GM21576 (cell line): ENCODE measurements around the gene ULBP1.
A peak's percentile ranks its signal among the peaks of the same experiment; 100 is the strongest.
"Not testable (repeated sequence)": the region's sequence is repeated elsewhere in the genome, so short reads cannot be mapped to it uniquely, and the experiment has no call there.

ENCODE experiments used
- ATAC-seq: cut with Tn5 transposase; IDR thresholded peaks from one replicate; pipeline ENCODE4 v1.9.1; 2021; ENCODE audit warnings: mild to moderate bottlenecking, moderate library complexity; ENCODE audit not compliant: unreplicated experiment

ULBP1 gene, protein sequence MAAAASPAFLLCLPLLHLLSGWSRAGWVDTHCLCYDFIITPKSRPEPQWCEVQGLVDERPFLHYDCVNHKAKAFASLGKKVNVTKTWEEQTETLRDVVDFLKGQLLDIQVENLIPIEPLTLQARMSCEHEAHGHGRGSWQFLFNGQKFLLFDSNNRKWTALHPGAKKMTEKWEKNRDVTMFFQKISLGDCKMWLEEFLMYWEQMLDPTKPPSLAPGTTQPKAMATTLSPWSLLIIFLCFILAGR

DNA sequence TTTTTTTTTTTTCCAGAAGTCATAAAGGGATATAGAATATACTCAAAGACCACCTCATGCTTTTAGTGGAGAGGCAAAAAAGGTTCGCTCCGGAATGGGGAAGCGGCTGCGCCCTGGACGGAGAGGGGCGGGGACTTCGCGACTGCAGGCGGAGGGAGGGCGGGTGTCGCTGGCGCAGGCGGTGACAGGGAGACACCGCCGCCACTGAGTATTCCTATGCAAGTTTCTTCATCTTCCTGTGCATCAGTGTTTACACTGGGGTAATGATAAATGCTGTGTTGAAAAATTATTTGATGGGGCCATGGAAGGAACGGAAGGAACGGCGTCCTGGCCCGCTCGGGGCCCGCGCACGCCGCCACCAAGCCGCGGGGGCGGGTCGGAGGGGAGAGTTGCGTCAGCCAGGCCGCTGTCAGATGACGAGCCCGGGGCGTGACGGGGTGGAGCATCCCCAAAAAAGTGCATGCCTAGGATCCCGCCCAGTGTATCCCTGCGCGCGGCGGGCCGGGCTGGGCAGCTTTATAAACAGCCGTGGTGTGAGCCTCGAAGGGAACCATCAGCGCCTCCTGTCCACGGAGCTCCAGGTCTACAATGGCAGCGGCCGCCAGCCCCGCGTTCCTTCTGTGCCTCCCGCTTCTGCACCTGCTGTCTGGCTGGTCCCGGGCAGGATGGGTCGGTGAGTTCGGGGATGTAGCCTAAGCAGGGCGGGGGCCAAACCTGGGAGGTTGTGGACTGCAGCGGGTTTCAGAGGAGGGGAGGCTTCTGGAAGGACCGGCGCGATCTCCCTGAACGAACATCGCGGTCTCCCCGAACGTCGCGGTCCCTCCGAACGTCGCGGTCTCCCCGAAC is at the start of gene ULBP1:
ULBP1 (plus strand) TSS at position 482 of the 846 bp plus-strand sequence; CDS start at position 589, 107 bp downstream.
- ATAC-seq = peak; percentile 65

DNA sequence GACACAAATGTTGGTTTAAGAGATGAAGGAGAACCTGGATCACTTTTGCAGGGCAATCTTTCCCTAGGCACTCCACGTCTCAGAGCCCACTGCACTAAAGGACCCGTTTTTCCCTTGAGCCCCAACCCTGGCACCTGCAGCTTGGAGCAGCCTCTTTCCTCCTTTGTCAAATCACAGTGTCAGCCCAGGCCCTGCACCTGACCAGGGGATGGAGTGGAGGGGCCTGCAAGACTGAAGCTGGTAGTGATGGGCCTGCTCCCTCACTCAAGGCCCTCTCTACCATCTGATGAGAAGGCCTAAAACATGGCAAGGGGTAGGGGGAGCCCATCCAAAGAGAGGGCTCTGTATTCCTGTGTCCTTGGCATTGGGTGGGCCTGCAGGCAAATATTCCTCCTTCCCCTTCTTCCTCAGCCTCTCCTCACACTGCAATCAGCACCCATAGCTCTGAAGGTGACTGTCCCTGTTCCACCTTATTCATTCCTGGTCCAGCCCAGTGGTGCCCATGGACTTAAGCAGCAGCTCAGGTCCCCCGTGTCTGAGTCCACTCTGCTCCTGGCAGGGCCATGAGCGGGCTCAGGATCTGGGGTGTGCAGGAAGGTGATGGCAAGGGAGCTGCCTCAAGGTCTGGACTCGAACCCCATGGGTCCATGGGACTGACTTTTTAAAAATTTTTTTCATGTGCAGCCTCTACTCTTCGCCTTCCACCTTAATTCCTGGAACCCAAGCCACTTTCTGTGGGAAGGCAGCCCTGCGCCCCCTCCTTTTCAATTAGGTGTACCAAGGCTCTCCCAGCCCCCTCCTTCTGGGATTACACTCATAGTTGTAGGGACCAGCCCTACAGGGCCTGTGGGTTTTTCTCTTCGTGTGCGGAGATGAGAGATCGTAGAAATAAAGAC is 47.5 kb upstream of the ULBP1 start:
- no peak for ATAC-seq

DNA sequence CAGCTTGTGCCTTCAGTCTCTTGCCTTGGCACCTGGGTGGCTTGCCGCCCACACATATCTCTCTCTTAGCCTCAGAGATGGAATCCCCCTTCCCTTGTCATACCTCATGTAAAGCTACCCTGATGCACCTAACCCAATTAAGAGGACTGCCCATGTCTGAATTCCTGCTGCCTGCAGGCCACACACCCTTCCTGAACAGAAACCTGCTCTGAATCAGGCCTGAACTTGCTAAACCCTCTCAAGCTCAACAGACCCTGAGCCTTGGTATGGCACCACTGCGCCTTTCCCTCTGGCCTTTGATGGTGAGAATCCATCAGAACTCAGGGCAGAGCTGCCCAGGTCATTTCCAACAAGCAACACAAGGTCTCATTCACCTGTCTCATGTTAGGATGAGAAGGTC is 46.1 kb upstream of the ULBP1 start:
- ATAC-seq = no peak

DNA sequence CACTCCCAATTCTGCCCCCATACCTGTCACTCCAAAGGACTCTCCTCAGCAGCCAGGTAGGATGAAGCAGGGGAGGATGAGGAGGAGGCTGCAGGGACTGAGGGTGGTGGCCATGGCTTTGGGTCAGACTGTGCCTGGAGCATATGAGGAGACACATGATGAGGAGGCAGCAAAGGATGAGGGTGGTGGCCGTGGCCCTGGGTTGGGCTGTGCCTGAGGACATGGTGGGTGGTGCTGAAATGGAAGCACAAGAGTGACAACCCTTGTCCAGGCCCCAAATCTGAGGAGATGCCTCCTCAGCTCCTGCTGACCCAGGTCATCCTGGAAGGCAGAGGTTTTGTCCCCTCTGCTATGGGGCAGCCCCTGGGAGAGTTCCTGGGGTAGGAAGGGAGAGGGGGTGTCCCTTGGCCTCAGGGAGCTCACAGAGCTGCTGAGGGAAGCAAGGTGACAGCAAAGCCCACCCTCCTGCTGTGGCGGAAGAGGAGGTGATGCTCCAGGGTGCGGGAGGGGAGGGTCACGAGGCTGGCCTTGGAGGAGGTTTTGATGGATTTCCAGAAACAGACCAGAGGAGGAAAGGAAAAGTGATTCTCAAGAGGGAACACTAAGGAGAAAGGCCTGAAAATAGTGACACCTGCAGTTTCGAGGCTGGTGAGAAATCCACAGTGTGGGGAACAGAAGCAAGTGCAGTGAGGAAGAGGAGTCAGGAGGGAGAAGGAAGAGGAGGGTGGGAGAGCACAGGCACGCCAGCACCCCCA is 45.4 kb upstream of the ULBP1 start:
- no peak for ATAC-seq

DNA sequence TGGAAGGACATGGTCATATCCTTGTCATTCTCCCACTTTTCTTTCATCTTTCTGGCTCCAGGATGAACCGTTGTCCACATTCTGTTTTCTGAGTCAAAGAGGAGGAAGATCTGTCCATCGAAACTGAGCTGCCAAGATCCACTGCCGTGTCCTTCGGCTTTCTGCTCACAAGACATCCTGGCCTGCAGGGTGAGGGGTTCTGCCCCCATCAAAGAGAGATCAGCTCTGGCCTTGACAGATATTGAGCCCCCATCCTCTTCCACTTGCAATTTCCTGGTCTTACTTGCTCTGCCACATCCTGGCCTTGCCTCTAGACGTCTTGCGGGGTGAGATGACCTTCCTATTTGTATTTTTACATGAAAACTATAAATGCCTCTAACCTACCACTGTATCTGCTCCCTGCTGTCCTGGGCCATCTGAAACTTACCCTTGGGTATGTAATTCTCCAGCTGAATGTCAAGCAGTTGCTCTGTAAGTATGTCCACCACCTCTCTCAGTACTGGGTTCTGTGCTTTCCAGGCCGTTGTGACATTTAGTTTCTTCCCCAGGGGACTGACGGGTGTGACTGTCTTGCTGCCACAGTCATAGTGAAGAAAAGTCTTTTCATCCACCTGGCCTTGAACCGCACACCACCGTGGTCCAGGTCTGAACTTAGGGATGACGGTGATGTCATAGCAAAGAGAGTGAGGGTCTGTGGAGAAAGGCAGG is 44.5 kb upstream of the ULBP1 start:
- not testable (repeated sequence) for ATAC-seq

DNA sequence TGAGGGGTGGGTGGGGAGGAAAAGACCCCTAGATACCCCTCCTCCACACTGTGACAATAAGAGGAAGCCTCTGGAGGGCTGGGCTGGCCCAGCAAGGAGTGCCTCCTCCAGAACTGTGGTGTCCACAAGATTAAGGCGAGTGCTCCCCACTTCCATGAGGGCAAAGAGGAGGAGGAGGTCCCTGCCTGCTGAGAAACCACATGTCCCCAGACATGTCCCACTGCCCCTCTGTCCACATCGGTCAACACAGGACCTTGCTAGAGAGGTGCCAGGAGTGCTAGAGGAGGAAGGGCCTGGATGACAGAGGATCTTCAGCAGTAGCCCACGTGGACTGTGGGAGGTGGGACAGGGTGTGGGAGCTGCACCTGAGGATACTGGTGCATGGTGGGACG is 43.9 kb upstream of the ULBP1 start:
- no peak for ATAC-seq

DNA sequence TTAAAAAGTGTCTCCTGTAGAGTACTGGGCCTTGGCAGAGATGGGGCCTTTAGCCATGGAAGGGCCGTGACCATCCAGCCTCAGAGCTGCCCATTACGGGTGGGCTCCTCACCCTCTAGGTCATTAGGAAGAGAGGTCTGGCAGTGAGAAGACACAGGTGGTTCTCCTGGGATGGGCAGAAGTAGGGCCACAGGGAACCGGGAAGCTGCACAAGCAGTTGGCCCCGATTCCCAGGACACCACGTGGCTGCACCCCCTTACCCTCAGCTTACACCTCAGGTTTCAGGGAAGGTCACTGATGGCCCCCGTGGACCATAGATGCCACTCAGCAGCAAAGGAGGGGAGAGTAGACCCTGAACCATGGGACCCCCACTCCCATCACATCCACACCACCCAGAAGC is 42.4 kb upstream of the ULBP1 start:
- no peak for ATAC-seq

DNA sequence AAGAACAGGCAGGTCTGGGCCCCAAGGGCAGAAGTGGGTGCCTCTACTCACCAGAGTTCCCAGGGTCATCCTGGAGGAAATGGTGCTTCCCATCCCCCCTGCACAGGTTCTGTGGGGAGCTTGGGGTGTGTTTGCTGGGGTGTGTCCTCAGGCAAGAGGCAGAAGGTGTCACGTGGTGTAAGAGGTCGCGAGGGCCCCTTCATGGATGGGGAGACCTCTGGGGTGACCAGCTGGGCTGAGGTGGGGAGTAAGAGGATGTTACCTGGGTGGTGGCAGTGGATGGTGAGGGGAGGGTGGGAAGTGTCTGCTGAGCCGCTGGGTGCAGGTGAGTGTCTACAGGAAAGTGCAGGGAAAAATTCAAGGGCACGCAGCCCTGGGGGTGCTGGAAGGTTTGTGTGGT is 41.7 kb upstream of the ULBP1 start:
- ATAC-seq = not testable (repeated sequence)

DNA sequence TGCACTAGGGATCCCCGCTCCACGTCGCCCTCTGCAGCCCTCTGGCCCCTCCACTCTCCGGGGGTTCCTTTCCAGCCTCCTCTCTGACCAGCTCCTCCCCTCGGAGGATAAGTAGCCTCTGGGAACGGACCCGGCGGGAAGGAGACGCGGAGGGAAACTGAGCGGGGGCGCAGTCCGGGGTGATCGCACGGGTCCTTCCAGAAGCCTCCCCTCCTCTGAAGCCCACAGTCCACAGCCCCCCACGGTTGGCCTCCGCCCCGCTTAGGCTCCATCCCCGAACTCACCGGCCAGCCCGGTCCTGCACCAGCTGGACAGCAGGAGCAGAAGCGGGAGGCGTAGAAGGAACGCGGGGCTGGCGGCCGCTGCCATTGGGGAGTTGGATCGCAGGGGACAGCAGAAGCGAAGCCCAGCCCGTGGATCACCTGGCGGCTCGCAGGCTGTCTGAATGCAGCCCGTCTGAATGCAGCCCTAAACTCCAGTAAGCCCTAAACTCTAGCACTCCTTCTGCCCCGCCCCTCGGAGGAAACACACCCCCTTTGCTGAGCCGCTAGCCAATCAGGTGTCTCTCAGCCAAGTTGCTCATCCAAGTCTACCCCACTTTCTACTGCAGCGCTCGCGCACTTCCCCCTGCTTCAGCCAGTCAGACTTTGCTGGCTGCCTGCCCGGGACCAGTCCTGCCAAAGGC is 41.0 kb upstream of the ULBP1 start, which contains the start of gene RAET1G:
RAET1G (minus strand) TSS at position 480 of the 685 bp plus-strand sequence; CDS start at position 369, 111 bp downstream.
- ATAC-seq = peak; percentile 52

DNA sequence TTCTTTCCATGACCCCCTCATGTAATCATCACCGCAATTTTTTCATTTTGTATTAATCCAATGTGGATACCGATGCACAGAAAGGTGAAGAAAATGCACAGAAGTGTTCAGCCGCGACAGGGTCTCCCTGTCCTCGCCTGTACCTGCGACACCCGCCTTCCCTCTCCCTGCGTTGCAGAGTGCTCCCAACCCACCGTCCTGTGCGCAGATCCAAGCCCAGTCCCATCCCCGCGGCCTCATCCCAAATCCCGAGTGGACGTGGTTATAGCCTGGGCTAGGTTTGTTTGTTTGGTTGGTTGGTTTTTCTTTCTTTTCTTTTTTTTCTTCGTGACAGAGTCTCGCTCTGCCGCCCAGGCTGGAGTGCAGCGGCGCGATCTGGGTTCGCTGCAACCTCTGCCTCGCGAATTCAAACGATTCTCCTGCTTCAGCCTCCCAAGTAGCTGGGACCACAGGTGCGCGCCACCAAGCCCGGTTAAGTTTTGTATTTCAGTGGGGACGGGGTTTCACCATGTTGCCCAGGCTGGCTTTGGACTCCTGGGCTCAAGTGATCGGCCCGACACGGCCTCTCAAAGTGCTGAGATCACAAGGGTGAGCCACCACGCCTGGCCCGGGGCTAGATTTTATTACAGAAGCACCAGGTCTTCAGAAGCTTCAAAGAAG is 40.3 kb upstream of the ULBP1 start:
- ATAC-seq = no peak

DNA sequence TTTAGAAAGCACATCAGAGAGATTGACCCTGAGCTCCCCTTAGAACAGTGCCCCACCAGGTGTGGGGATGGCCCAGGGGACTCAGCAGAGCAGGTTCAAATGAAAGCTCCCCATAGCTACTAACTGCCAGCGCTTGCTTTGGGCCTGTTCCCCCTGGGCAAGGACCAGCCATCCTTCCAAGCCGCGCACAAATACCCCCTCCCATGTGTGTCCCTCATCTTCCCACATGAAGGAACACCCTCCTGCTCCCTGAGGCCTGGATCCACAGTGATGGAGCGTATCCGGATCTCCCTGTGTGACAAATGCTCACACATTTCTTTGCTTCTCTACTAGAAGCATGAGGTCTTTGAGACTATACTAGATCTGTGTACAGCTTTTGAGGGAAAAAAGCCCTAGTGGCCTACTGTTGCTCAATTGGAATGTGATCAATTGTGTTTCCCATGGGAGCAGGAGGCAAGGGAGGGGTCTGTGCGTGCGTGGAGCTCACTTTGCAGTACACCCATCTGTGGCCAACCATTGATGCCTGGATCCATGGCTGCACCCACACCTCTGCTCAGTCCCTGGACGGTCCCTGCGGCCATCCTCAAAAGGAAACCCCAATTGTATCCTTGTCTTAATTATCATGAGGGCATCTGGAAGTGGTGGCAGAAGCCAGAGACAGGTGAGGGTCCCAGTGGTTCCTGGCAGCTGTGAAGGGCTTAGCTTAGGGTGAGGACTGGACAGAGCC is 39.4 kb upstream of the ULBP1 start:
- ATAC-seq = no peak

DNA sequence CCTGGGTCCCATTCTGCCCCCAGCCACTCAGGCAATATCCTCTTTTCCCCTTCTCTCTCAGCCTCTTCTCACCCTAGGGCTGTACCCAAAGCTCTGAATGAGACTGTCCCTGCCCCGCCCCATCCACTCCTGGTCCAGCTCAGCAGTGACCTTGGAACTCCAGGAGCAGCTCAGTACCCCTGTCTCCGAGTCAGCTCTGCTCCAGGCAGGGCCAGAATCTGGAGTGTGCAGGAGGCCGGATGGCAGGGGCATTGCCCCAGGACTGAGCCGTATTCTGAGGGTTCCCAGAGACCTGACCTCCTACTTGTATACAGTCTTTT is 38.9 kb upstream of the ULBP1 start:
- ATAC-seq = no peak

DNA sequence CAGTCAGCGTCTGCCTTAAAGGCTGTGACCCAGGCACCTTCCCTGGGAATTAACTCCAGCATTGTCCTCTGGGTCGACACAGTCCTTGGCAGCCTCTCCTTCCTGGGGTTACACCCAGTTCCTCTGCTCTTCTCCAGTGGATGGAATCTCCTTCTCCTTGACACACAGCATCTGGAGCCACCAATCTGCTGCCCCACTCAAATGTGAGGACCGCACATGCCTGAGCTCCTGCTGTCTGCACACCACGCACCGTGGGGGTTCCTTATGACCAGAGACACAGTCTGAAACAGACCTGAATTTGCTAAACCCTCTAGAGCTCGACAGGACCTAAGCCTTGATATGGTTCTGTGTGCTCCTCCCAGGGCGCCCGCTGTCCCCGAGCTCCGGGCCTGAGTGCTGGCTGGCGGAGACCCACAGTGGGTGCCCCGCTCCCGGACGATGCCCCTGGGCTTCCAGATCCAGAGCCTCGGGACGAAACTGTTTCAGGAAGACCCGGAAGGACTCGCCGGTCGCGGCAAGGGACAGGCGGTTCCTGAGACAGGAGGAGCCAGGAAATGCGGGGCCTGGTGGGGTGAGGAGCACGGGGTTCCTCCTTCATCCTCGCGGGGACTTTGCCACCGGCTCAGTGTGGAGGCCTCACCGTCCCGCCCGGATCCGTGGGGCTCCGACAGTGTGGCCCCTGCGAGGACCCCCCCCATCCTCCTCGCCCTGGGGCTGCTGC is 38.3 kb upstream of the ULBP1 start:
- ATAC-seq = no peak

DNA sequence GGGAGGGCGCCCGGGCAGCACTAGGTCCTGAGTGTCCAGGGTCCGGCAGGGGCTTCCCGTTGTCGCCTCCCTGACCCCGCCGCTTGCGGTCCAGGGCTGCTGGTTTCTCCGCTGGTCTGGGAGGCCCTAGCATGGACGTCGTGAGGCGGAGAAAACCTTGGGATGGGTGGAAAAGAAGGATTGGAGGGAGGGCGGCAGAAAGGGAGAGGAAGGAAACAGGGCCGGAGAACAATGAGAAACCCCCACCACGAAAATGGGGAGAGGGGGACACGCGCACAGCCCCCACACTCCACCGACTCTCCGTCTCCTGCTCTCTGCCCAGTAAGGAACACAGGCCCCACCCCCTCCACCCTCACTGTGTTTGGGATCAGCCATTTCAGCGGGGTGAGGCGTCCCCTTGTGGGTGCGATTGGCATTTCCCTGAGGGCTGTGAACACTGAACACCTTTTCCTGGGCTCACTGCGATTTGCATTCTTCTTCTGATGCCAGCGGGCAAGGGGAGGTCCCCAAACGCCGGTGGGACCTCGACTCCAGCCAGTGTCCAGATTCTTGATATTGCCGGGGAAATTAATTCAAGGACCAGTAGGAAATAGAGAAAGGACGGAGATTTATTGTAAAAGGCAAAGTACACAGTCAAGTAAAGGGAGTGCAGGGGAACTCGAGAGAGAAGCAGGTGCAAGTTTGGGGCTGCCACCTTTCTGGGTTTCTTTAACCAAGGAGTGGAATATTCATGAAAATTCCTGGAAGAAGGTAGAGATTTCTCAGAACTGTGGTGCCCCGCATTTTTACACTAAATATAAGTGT is 37.6 kb upstream of the ULBP1 start:
- ATAC-seq = peak; percentile 62

DNA sequence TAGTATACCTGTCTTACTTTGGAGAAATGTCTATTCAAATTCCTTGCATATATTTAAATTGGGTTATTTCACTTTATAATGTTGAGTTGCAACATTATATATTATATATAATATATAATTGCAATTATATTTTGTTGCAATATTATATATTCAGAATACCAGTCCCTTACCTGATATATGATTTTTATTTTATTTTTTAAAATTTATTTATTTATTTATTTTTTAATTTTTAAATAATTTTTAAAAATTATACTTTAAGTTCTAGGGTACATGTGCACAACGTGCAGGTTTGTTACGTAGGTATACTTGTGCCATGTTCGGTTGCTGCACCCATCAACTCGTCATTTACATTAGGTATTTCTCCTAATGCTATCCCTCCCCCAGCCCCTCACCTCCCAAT is 36.7 kb upstream of the ULBP1 start:
- not testable (repeated sequence) for ATAC-seq

DNA sequence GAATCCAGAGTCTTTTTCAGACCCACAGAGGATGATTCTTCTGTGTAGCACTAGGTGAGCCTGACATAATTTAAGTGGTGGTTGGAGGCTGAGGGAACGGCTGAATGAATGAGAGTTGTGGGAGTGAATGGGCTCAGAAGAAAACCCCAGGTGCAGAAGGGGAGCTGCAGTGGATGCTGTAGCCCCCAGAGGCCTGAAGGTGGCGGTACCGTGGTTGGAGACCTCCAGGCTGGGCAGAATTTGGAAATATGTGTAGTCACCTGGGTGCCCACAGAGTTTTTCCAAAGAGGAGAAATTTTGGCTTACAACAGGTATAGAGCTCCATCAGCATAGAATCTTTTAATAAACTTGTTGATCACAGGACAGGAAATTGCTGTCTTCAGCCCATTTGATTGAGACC is 34.3 kb upstream of the ULBP1 start:
- ATAC-seq = no peak

DNA sequence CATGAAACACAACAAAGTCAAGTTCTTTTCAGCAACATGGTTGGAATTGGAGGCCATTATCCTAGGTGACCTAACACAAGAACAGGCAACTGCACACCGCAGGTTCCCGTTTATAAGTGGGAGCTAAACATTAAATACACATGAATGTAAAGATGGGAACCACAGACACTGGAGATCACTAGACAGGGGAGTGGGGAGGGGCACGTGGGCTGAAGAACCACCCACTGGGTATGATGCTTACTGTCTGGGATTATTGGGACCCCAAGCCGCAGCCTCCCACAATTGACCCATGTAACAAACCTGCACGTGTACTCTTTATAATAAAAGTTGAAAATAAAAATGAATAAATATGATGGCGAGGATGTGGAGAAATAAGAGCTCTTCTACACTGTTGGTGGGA is 32.2 kb upstream of the ULBP1 start:
- ATAC-seq = no peak
